Activated naive CD4-positive, alpha-beta T cell treated with anti-CD3 and anti-CD28 coated beads for 36 hours (primary cell): ENCODE results near the gene PILRB. TPM values are rescaled to one million over a fixed set of nuclear protein-coding genes. Genes with fewer than 3 reads are reported as not detected.
"Not testable (repeated sequence)": the region's sequence is repeated elsewhere in the genome, so short reads cannot be mapped to it uniquely, and the experiment has no call there.

Experiments
- CTCF ChIA-PET: fragments of 350-600 bp; sonication (Branson Sonifier 250); formaldehyde crosslinking; loops from one replicate; lab custom pipeline; 2021; ENCODE audit warnings: antibody characterized with exemption; lab: Charles Lee
- DNase-seq: peaks from one replicate; pipeline ENCODE4 v3.0.0-alpha.2; 2020
- H3K27ac Mint-ChIP-seq: one replicate; pipeline ENCODE4 v1.8.0; 2021; ENCODE audit warnings: mild to moderate bottlenecking, mixed read lengths
- H3K27me3 Mint-ChIP-seq: one replicate; pipeline ENCODE4 v1.8.0; 2021; ENCODE audit warnings: low read depth, mixed read lengths
- H3K36me3 Mint-ChIP-seq: one replicate; pipeline ENCODE4 v1.8.0; 2021; ENCODE audit warnings: low read depth, mixed read lengths
- H3K4me1 Mint-ChIP-seq: one replicate; pipeline ENCODE4 v1.8.0; 2021; ENCODE audit warnings: low read depth, mixed read lengths
- H3K4me3 Mint-ChIP-seq: one replicate; pipeline ENCODE4 v1.8.0; 2021; ENCODE audit warnings: mild to moderate bottlenecking, moderate library complexity, mixed read lengths
- H3K9me3 Mint-ChIP-seq: one replicate; pipeline ENCODE4 v1.8.0; 2021; ENCODE audit warnings: mixed read lengths
- intact Hi-C: fragments of 100-400 bp; cut with micrococcal nuclease; formaldehyde crosslinking; loops from one replicate; pipeline ENCODE4 v1.15.1; 2023
- total RNA-seq, 2 experiments: library from RNA; stranded (reverse); gene quantifications; one replicate each; pipeline ENCODE4 v1.2.3, GENCODE V29; 2021

The PILRB gene
- total RNA-seq, 2 experiments from 2014 or later: 30.5 to 31.4 TPM

DNA sequence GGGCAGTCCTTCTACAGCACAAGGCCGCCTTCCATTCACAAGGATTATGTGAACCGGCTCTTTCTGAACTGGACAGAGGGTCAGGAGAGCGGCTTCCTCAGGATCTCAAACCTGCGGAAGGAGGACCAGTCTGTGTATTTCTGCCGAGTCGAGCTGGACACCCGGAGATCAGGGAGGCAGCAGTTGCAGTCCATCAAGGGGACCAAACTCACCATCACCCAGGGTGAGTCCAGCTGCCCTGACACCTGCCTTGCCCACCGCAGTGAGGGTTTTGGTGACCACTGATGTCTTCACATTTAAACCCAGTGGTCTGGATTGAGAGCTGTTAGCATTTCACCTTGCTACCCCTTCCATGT is 918 bp downstream of the PILRB start:
- intact Hi-C loops: no loop called here
- DNase-seq: no peak
- Mint-ChIP-seq H3K27me3 (no peaks in the 10 kb centered on the region), H3K36me3 (peaks cover 46% of the 10 kb centered on the region), H3K4me1 (peaks cover 2% of the 10 kb centered on the region), H3K9me3 (no peaks in the 10 kb centered on the region), H3K27ac (no peak overlapping the region), H3K4me3 (no peak overlapping the region)
- CTCF ChIA-PET: interaction anchor here (0.6 to 2.1 kb wide), 2 partner anchors 48 to 85 kb away, joined by 6 read pairs; no protein-coding TSS in a partner anchor

DNA sequence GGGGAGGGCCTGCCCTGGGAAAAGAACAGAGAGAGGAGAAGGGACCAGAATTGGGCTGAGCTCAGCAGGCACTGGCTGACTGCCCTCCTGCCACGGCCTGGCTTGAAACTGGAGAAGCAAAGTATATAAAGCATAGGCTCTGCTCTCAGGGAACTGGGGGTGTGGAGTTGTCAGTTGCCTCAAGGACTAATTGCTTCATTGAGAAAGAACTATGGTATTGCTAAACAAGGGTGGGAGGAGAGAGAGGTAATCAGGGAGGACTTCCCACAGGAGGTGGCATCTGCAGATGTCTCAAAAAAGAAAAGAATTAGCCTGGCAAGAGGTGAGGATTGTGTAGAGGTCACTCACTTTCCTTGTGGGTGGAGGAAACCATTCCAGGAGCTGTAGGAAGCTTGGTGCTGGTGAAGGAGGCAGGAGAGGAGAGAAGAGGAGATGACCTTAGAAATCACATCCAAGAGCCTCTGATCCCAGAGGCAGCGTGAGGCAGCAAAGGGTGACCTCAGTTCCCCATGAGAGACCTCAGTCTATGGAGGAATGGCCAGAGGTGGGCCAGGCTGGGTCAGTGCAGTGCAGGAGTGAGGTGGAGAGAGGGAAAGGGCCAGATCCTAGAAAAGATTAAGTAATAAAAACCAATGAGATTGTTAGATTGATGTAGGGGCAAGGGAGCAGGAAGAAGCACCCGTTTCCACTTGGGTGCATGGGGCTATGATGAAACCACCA is 2.4 kb downstream of the PILRB start:
- CTCF ChIA-PET: interaction anchor here (0.7 kb wide), 1 partner anchor 227 kb away, joined by 4 read pairs; no protein-coding TSS in a partner anchor
- no peak for DNase-seq
- intact Hi-C loops: no loop called here

GRCh38 chr7:100363098-100363497 is 5.2 kb downstream of the PILRB start:
- H3K9me3 Mint-ChIP-seq: peaks cover 2% of the 10 kb centered on the region
- H3K4me3 Mint-ChIP-seq: no peak overlapping the region
- H3K4me1 Mint-ChIP-seq: peaks cover 28% of the 10 kb centered on the region
- no peak overlapping the region for H3K27ac Mint-ChIP-seq
- CTCF ChIA-PET: no interaction called here
- DNase-seq: no peak
- no peaks in the 10 kb centered on the region for H3K27me3 Mint-ChIP-seq
- peaks cover 65% of the 10 kb centered on the region for H3K36me3 Mint-ChIP-seq
- intact Hi-C loops: no loop called here

More for the DNA sequence above, 2.4 kb downstream of the PILRB start:
- Mint-ChIP-seq H3K4me3 (no peak overlapping the region), H3K27me3 (no peaks in the 10 kb centered on the region), H3K36me3 (peaks cover 46% of the 10 kb centered on the region), H3K4me1 (peaks cover 11% of the 10 kb centered on the region), H3K9me3 (no peaks in the 10 kb centered on the region), H3K27ac (no peak overlapping the region)

DNA sequence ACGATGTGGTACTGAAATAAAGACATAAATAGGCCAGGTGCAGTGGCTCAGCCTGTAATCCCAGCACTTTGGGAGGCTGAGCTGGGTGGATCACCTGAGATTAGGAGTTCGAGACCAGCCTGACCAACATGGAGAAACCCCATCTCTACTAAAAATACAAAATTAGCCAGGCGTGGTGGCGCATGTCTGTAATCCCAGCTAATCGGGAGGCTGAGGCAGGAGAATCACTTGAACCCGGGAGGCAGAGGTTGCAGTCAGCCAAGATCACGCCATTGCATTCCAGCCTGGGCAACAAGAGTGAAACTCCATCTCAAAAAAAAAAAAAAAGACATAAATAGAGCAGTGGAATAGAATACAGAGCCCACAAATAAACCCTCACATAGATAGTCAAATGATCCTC is 5.9 kb downstream of the PILRB start:
- CTCF ChIA-PET: interaction anchor here (1.1 kb wide), 1 partner anchor 43 kb away, joined by 3 read pairs; no protein-coding TSS in a partner anchor
- DNase-seq, H3K27me3 Mint-ChIP-seq, H3K27ac Mint-ChIP-seq, H3K9me3 Mint-ChIP-seq, intact Hi-C loops, H3K4me3 Mint-ChIP-seq: not testable (repeated sequence)
- peaks cover 62% of the 10 kb centered on the region for H3K36me3 Mint-ChIP-seq
- H3K4me1 Mint-ChIP-seq: peaks cover 28% of the 10 kb centered on the region

DNA sequence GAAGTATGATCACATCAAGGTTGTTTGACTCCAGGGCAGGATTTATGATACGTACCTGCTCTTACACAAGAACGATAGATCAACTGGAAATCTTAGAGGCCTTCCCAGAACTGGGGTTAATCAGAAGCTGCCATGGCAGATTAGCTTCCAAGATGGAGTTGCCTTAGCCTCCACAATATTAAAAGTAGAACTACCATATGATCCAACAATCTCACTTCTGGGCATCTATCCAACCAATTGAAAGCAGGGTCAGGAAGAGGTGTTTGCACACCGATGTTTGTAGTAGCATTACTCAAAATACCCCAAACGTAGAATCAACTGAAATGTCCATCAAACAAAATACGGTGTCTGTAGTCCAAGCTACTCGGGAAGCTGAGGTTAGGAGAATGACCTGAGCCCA is 6.6 kb downstream of the PILRB start:
- H3K27me3 Mint-ChIP-seq: no peaks in the 10 kb centered on the region
- peaks cover 2% of the 10 kb centered on the region for H3K9me3 Mint-ChIP-seq
- no peak for DNase-seq
- peaks cover 28% of the 10 kb centered on the region for H3K4me1 Mint-ChIP-seq
- intact Hi-C loops: no loop called here
- no peak overlapping the region for H3K4me3 Mint-ChIP-seq
- H3K27ac Mint-ChIP-seq: no peak overlapping the region
- CTCF ChIA-PET: interaction anchor here (1.1 to 1.6 kb wide), 2 partner anchors 42 to 230 kb away, joined by 3 read pairs; no protein-coding TSS in a partner anchor
- peaks cover 59% of the 10 kb centered on the region for H3K36me3 Mint-ChIP-seq

- not testable (repeated sequence) for H3K4me3 Mint-ChIP-seq, H3K27me3 Mint-ChIP-seq, H3K9me3 Mint-ChIP-seq, H3K27ac Mint-ChIP-seq, DNase-seq
- Mint-ChIP-seq H3K4me1 (peaks cover 28% of the 10 kb centered on the region), H3K36me3 (peaks cover 49% of the 10 kb centered on the region)
- CTCF ChIA-PET: interaction anchor here (1.6 kb wide), 1 partner anchor 232 kb away, joined by 3 read pairs; no protein-coding TSS in a partner anchor
- intact Hi-C loops: loop anchor here (1.0 kb wide), 1 partner anchor 30 kb away; no protein-coding TSS in a partner anchor
These were observed 8.1 kb downstream of the PILRB start for GRCh38 chr7:100365998-100366367.

GRCh38 chr7:100366411-100367250 is 8.7 kb downstream of the PILRB start:
- no peak for DNase-seq
- intact Hi-C loops: no loop called here

GRCh38 chr7:100367251-100367620 is 9.3 kb downstream of the PILRB start:
- no peak for DNase-seq
- Mint-ChIP-seq H3K4me3 (no peak overlapping the region), H3K36me3 (peaks cover 40% of the 10 kb centered on the region), H3K27ac (no peak overlapping the region), H3K4me1 (peaks cover 35% of the 10 kb centered on the region), H3K9me3 (peaks cover 2% of the 10 kb centered on the region), H3K27me3 (no peaks in the 10 kb centered on the region)
- CTCF ChIA-PET: no interaction called here
- intact Hi-C loops: no loop called here

More at GRCh38 chr7:100366411-100367250, 8.7 kb downstream of the PILRB start:
- Mint-ChIP-seq H3K4me1 (peaks cover 30% of the 10 kb centered on the region), H3K4me3 (no peak overlapping the region), H3K27me3 (no peaks in the 10 kb centered on the region), H3K9me3 (peaks cover 2% of the 10 kb centered on the region), H3K27ac (no peak overlapping the region), H3K36me3 (peaks cover 45% of the 10 kb centered on the region)
- CTCF ChIA-PET: no interaction called here

GRCh38 chr7:100367676-100368613 is 10.0 kb downstream of the PILRB start:
- Mint-ChIP-seq H3K27me3 (no peaks in the 10 kb centered on the region), H3K4me3 (no peak overlapping the region), H3K36me3 (peaks cover 35% of the 10 kb centered on the region), H3K4me1 (peaks cover 38% of the 10 kb centered on the region), H3K27ac (no peak overlapping the region), H3K9me3 (peaks cover 2% of the 10 kb centered on the region)
- DNase-seq: no peak
- intact Hi-C loops: no loop called here
- CTCF ChIA-PET: no interaction called here

- H3K9me3 Mint-ChIP-seq: peaks cover 2% of the 10 kb centered on the region
- H3K27ac Mint-ChIP-seq: no peak overlapping the region
- H3K4me1 Mint-ChIP-seq: peaks cover 37% of the 10 kb centered on the region
- CTCF ChIA-PET: interaction anchor here (0.7 kb wide), 1 partner anchor 27 kb away, joined by 3 read pairs; no protein-coding TSS in a partner anchor
- H3K36me3 Mint-ChIP-seq: peaks cover 26% of the 10 kb centered on the region
- H3K4me3 Mint-ChIP-seq: no peak overlapping the region
- intact Hi-C loops: no loop called here
- DNase-seq: no peak
- H3K27me3 Mint-ChIP-seq: no peaks in the 10 kb centered on the region
These were observed 11.2 kb downstream of the PILRB start for GRCh38 chr7:100369105-100369504.

DNA sequence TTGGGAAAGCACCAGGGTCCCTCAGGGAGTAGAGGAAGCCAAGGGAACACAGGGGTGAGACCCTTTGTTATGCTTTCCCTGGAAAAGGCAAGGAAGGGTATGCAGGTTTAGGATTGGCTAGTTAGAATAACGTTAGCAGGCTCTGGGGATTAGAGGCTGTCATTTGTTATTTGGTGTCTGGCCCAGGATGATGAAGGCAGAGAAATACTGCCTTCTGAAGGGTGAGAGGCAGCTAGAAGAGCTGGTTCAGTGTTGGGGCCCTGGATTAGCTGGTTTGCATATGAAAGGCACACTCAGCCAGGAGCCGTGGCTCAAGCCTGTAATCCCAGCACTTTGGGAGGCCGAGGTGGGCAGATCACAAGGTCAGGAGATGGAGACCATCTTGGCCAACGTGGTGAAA is 12.4 kb downstream of the PILRB start:
- Mint-ChIP-seq H3K36me3 (peaks cover 20% of the 10 kb centered on the region), H3K27me3 (no peaks in the 10 kb centered on the region), H3K27ac (no peak overlapping the region), H3K4me3 (no peak overlapping the region), H3K9me3 (peaks cover 2% of the 10 kb centered on the region), H3K4me1 (peaks cover 31% of the 10 kb centered on the region)
- intact Hi-C loops: no loop called here
- CTCF ChIA-PET: interaction anchor here (0.6 kb wide), 1 partner anchor 219 kb away, joined by 3 read pairs; no protein-coding TSS in a partner anchor
- no peak for DNase-seq
